PC-9 (cell line): Measurements from ENCODE around the gene PLEKHG2. TPM values are rescaled to one million over a fixed set of nuclear protein-coding genes. Genes with fewer than 3 reads are reported as not detected.

Source experiments
- BruUV-seq: library from RNA; stranded (reverse); fragments of 400-500 nt; replicated peaks from 2 replicates; lab custom pipeline; 2021; lab: Mats Ljungman, UMichigan
- CTCF ChIA-PET: fragments of 300-600 bp; sonication (Branson Sonifier 250); formaldehyde crosslinking; loops from one replicate; lab custom pipeline; 2022; ENCODE audit warnings: antibody characterized with exemption; lab: Charles Lee
- POLR2A ChIA-PET: fragments of 300-600 bp; sonication (Branson Sonifier 250); formaldehyde crosslinking; loops from one replicate; lab custom pipeline; 2022; ENCODE audit warnings: antibody characterized with exemption; ENCODE audit not compliant: unreplicated experiment; lab: Charles Lee
- DNase-seq, 2 experiments: peaks; one replicate each; pipeline versions ENCODE4 v3.0.0 to v3.0.0-alpha.2; 2015 to 2022; ENCODE audit warnings: mixed read lengths in 1 of 2
- H2AFZ ChIP-seq: fragments of 200-600 bp; sonication (generic); 2 replicates; pipeline ENCODE4 v1.8.1; 2017; ENCODE audit warnings: antibody characterized with exemption
- H3F3A ChIP-seq: fragments of 200-600 bp; sonication (generic); 2 replicates; pipeline ENCODE4 v1.8.1; 2017; ENCODE audit warnings: antibody characterized with exemption, mild to moderate bottlenecking, low read depth; ENCODE audit not compliant: insufficient read depth
- H3K27ac ChIP-seq: fragments of 200-600 bp; sonication (generic); 2 replicates; pipeline ENCODE4 v1.6.1; 2016; ENCODE audit warnings: mixed run types
- H3K27me3 ChIP-seq: fragments of 200-600 bp; sonication (generic); 2 replicates; pipeline ENCODE4 v1.6.1; 2016; ENCODE audit warnings: low read depth, mixed run types; ENCODE audit not compliant: insufficient read depth
- H3K36me3 ChIP-seq: fragments of 200-600 bp; sonication (generic); 2 replicates; pipeline ENCODE4 v1.6.1; 2016; ENCODE audit warnings: low read depth, mixed run types
- H3K4me1 ChIP-seq: fragments of 200-600 bp; sonication (generic); replicated peaks from 2 replicates; pipeline ENCODE4 v1.6.1; 2016; ENCODE audit warnings: mixed run types; ENCODE audit not compliant: insufficient read depth
- H3K4me2 ChIP-seq: fragments of 200-600 bp; sonication (generic); 2 replicates; pipeline ENCODE4 v1.6.1; 2017; ENCODE audit warnings: mixed run types
- H3K4me3 ChIP-seq: fragments of 200-600 bp; sonication (generic); 2 replicates; pipeline ENCODE4 v1.6.1; 2016; ENCODE audit warnings: mixed run types
- H3K79me2 ChIP-seq: fragments of 200-600 bp; sonication (generic); 2 replicates; pipeline ENCODE4 v1.6.1; 2017; ENCODE audit warnings: low read depth, mixed run types
- H3K9me2 ChIP-seq: fragments of 200-600 bp; sonication (generic); 2 replicates; pipeline ENCODE4 v1.8.1; 2017; ENCODE audit warnings: mild to moderate bottlenecking; ENCODE audit not compliant: insufficient read depth
- H3K9me3 ChIP-seq: fragments of 200-600 bp; sonication (generic); 2 replicates; pipeline ENCODE4 v1.8.1; 2016; ENCODE audit warnings: low read depth; ENCODE audit not compliant: insufficient read depth
- H4K20me1 ChIP-seq: fragments of 200-600 bp; sonication (generic); 2 replicates; pipeline ENCODE4 v1.8.1; 2017; ENCODE audit not compliant: insufficient read depth
- CTCF ChIP-seq: fragments of 200-600 bp; sonication (generic); conservative IDR thresholded peaks from 2 replicates; pipeline ENCODE4 v1.6.1; 2017; ENCODE audit warnings: mixed run types, antibody characterized with exemption, mild to moderate bottlenecking, moderate library complexity
- EZH2 ChIP-seq: fragments of 200-600 bp; sonication (generic); IDR thresholded peaks from 2 replicates; pipeline ENCODE4 v1.8.0; 2017; ENCODE audit warnings: antibody characterized with exemption, low read depth
- intact Hi-C: fragments of 100-400 bp; cut with micrococcal nuclease; formaldehyde crosslinking; loops from one replicate; pipeline ENCODE4 v1.10.0; 2022; ENCODE audit not compliant: unreplicated experiment
- total RNA-seq: library from RNA; stranded (reverse); gene quantifications from 2 replicates; pipeline ENCODE4 v1.2.3, GENCODE V29; 2021

Gene PLEKHG2
- total RNA-seq, 1 experiment from 2014 or later = 26.1 TPM

- CTCF ChIA-PET = interaction anchor here (0.5 to 0.7 kb wide), 2 partner anchors 37 to 365 kb away, joined by 4 to 6 read pairs; partner anchors contain the start of genes MED29 and PAF1
- Histone ChIP-seq H3K9me3 (no peaks in the 10 kb centered on the region), H3K36me3 (peaks cover 9% of the 10 kb centered on the region; the same call in 1 of the 2 replicates), H3K4me1 (peaks cover 23% of the 10 kb centered on the region), H2AFZ (no peak overlapping the region), H3F3A (peaks cover 24% of the 10 kb centered on the region), H3K27ac (no peak overlapping the region), H3K4me2 (no peak overlapping the region), H4K20me1 (no peaks in the 10 kb centered on the region), H3K27me3 (no peaks in the 10 kb centered on the region), H3K79me2 (peaks cover 8% of the 10 kb centered on the region), H3K9me2 (no peaks in the 10 kb centered on the region), H3K4me3 (no peak overlapping the region)
- intact Hi-C loops = no loop called here
- TF ChIP-seq EZH2 (no peak), CTCF (no peak)
- POLR2A ChIA-PET = interaction anchor here (0.5 kb wide), 1 partner anchor 21 kb away, joined by 3 read pairs; no protein-coding TSS in a partner anchor
- no peak for DNase-seq
- no TSS peak for BruUV-seq
Observed at GRCh38 chr19:39427707-39428106, 15.2 kb downstream of the PLEKHG2 start.

GRCh38 chr19:39428283-39429112 lies 16.0 kb downstream of the PLEKHG2 start:
- DNase-seq = peak in 1 of 2 experiments; percentile 28
- H3K9me2 ChIP-seq = no peaks in the 10 kb centered on the region
- BruUV-seq = no TSS peak
- H3K27ac ChIP-seq = no peak overlapping the region
- intact Hi-C loops = no loop called here
- H3K4me2 ChIP-seq = no peak overlapping the region
- peaks cover 31% of the 10 kb centered on the region for H3K4me1 ChIP-seq
- H2AFZ ChIP-seq = no peak overlapping the region
- no peaks in the 10 kb centered on the region for H3K27me3 ChIP-seq
- no peak overlapping the region for H3K4me3 ChIP-seq
- peaks cover 7% of the 10 kb centered on the region for H4K20me1 ChIP-seq
- peaks cover 16% of the 10 kb centered on the region for H3K79me2 ChIP-seq
- ChIA-PET CTCF (no interaction called here), POLR2A (interaction anchor here (0.6 to 0.7 kb wide), 2 partner anchors 401 to 1182 kb away, joined by 3 read pairs; no protein-coding TSS in a partner anchor)
- peaks cover 32% of the 10 kb centered on the region for H3F3A ChIP-seq
- H3K36me3 ChIP-seq = peaks cover 17% of the 10 kb centered on the region
- no peaks in the 10 kb centered on the region for H3K9me3 ChIP-seq
- no peak for TF ChIP-seq CTCF
- no peak for TF ChIP-seq EZH2

- CTCF ChIA-PET = interaction anchor here (0.7 kb wide), 1 partner anchor 81 kb away, joined by 3 read pairs; no protein-coding TSS in a partner anchor
- Histone ChIP-seq H3K9me2 (no peaks in the 10 kb centered on the region), H3K36me3 (peaks cover 32% of the 10 kb centered on the region), H3K27me3 (no peaks in the 10 kb centered on the region), H3F3A (peaks cover 52% of the 10 kb centered on the region), H3K4me2 (peak overlapping the region; percentile 68), H3K79me2 (peaks cover 38% of the 10 kb centered on the region), H3K9me3 (no peaks in the 10 kb centered on the region), H4K20me1 (peaks cover 21% of the 10 kb centered on the region), H3K27ac (peak overlapping the region; percentile 97), H2AFZ (no peak overlapping the region), H3K4me3 (peak overlapping the region; percentile 23; the same call in 1 of the 2 replicates), H3K4me1 (peaks cover 45% of the 10 kb centered on the region)
- TSS peak; percentile 76 for BruUV-seq
- POLR2A ChIA-PET = interaction anchor here (0.6 kb wide), 1 partner anchor 540 kb away, joined by 16 read pairs; no protein-coding TSS in a partner anchor
- intact Hi-C loops = loop anchor here (2.0 kb wide), 1 partner anchor 24 kb away; the partner anchor contains the start of gene ZFP36
- TF ChIP-seq CTCF (no peak), EZH2 (no peak)
- peak; percentile 80 to 100 for DNase-seq
Observed at GRCh38 chr19:39430675-39431593, 18.5 kb downstream of the PLEKHG2 start.
